Body of pancreas (tissue), 4 donors: ENCODE data around the gene LDB2.

Experiments
- POLR2A ChIP-seq, 3 donors: fragments of 450-650 bp; IDR thresholded peaks; one replicate each; pipeline ENCODE4 v1.6.1; 2016; ENCODE audit warnings: antibody characterized with exemption in 3 of 3, mild to moderate bottlenecking in 2 of 3
- TF ChIP-seq, protein P1 (sequence below), 7 experiments: fragments of 450-650 bp in 4 of 7; fragments of 200-600 bp in 3 of 7; sonication (generic) in 3 of 7; IDR thresholded peaks; one replicate each; pipeline ENCODE4 v1.5.1; 2016 to 2019; ENCODE audit warnings: antibody characterized with exemption in 7 of 7

DNA sequence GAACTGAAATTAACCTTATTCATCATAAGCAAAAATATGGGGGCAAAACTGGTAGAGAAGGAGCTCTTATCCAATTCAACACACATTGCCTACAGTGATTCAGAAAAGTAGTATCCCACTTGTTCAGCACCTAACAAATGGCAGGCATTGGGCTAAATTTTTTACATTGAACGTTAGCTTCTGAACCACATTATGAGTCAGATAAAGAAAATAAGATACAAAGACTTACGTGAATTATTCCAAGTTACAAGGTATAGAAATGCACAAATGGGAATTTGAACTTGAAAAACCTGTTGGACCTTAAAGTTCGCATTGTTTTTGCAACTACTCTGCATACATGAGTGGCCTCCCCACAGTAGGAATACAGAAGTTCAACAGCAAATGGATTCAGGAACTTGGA, 210.6 kb downstream of the LDB2 start:
- TF ChIP-seq, protein P1, sequence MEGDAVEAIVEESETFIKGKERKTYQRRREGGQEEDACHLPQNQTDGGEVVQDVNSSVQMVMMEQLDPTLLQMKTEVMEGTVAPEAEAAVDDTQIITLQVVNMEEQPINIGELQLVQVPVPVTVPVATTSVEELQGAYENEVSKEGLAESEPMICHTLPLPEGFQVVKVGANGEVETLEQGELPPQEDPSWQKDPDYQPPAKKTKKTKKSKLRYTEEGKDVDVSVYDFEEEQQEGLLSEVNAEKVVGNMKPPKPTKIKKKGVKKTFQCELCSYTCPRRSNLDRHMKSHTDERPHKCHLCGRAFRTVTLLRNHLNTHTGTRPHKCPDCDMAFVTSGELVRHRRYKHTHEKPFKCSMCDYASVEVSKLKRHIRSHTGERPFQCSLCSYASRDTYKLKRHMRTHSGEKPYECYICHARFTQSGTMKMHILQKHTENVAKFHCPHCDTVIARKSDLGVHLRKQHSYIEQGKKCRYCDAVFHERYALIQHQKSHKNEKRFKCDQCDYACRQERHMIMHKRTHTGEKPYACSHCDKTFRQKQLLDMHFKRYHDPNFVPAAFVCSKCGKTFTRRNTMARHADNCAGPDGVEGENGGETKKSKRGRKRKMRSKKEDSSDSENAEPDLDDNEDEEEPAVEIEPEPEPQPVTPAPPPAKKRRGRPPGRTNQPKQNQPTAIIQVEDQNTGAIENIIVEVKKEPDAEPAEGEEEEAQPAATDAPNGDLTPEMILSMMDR (IDR thresholded peaks at IDR 0.05), result no peak
- no peak for TF ChIP-seq POLR2A (IDR thresholded peaks at IDR 0.05)
